GM12891 (cell line): ENCODE results near the gene RGS19.

Experiments
- DNase-seq: peaks from one replicate; pipeline ENCODE4 v3.0.0; 2011; ENCODE audit warnings: low spot score; ENCODE audit not compliant: insufficient read length
- FAIRE-seq: peaks from 2 replicates; lab custom pipeline; 2011; peaks lifted over from hg19 to GRCh38; lab: Jason Lieb, UNC
- PAX5 ChIP-seq: IDR thresholded peaks from 2 replicates; pipeline ENCODE4 v1.6.1; 2011; ENCODE audit warnings: low read length, moderate library complexity, mild to moderate bottlenecking; ENCODE audit not compliant: insufficient read depth, severe bottlenecking
- POLR2A ChIP-seq: IDR thresholded peaks from 2 replicates; pipeline ENCODE4 v1.6.1; 2011; ENCODE audit warnings: low read depth, low read length, control low read depth
- POLR2AphosphoS5 ChIP-seq: IDR thresholded peaks from 2 replicates; pipeline ENCODE4 v1.6.1; 2011; ENCODE audit warnings: low read depth, low read length, control low read depth
- POU2F2 ChIP-seq: IDR thresholded peaks from 2 replicates; pipeline ENCODE4 v1.6.1; 2011; ENCODE audit warnings: low read depth, mild to moderate bottlenecking, control low read depth, low read length, moderate library complexity
- SPI1 ChIP-seq: IDR thresholded peaks from 2 replicates; pipeline ENCODE4 v1.6.1; 2011; ENCODE audit warnings: low read depth, low read length, control low read depth
- TAF1 ChIP-seq: IDR thresholded peaks from 2 replicates; pipeline ENCODE4 v1.6.1; 2011; ENCODE audit warnings: low read depth, low read length, control low read depth

RGS19 gene

GRCh38 chr20:64041040-64041780, 38.1 kb downstream of the RGS19 start:
- no peak for TF ChIP-seq PAX5
- TF ChIP-seq POLR2A: peak; percentile 73
- peak; percentile 77 for TF ChIP-seq POLR2AphosphoS5
- peak; percentile 38; the same call in 1 of the 2 replicates for TF ChIP-seq POU2F2
- DNase-seq (no peak), FAIRE-seq (no peak)

DNA sequence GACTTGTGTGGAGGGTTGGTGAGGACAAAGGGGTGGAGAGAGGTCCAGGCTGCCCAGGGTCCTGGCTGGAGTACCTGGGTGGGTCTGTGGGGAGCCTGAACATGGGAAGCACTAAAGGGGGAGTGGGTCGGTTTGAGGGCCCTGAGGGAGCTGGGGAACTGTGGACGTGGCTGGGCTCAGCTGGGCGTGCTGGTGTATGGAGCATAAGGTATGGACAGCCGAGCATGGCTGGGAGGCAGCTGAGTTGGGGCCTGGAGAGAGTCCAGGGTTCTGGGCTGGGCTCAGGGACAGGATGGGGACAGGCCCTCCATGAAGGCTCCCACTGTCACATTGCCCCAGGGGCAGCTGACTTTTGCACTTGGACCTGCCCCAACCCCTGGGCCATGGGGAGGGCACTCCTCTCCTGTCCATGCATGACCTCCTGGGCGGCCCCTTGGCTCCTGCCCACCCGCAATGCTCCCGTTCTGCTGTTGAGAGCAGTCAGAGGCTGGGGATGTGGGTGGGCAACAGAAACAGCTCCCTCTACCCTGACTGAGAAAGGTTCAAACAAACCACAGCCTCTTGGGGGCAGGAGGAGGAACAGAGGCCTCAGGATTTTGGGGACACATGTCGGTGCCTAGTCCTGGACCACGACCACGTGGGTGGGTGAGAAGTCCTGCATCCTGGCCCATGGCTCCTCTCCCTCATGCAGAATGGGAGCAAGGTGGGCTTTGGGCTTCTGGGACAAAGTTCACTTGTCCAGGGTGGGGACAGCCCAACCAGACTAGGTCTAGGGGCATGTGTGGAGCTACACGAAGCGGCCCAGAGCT, 38.9 kb downstream of the RGS19 start:
- FAIRE-seq (no peak), DNase-seq (no peak)
- TF ChIP-seq POU2F2: 0 out of 2 replicates have a peak, but pooled peaks have one; percentile 10
- no peak for TF ChIP-seq PAX5
- 0 out of 2 replicates have a peak, but pooled peaks have one; percentile 53 for TF ChIP-seq POLR2AphosphoS5
- TF ChIP-seq TAF1: no peak
- no peak; the same call in 1 of the 2 replicates for TF ChIP-seq POLR2A
- no peak for TF ChIP-seq SPI1

DNA sequence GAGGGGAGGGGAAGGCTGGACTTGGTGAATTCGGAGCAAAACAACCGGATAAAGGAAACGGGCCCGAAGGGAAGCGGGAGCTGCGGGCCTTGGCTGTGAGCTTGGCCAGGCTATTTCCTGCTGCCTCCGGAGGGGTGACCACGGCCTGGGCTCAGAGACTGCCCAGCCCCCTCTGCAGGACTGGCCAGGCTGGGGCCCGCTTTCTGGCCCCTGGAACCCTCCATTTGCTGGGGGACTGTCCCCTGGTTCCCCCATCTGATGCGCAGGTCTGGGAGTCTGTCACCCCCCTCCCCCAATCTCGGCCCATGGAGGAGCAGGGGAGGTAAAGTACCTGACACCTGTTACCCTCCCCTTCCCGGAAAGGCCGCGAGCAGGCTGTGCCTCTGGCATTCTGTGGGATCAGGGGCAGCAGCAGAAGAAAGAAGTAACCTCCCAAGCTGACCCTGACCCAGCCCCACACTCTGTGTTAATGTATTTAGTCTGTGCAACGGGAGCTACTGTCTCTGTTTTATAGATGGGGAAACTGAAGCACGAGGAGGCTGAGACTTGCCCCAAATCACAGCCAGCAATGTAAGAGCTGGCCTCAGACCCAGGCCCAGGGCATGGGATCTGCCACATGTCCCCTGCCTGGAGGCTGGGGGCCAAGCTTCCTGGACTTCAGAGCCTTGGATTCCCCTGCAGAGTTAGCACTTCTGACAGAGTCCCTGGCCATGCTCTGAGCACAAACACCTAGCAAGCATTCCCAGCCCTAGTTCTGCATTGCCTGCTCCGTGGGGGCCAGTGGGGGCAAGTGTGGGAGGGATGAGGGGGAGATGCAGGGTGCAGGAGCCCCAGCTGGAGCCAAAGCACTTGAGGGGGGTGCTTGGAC, 39.8 kb downstream of the RGS19 start:
- no peak for FAIRE-seq
- TF ChIP-seq POLR2AphosphoS5 (no peak), TAF1 (no peak), POU2F2 (peak; percentile 34; the same call in 1 of the 2 replicates), POLR2A (peak; percentile 63; the same call in 1 of the 2 replicates)
- no peak for DNase-seq

- DNase-seq (peak; percentile 88), FAIRE-seq (peak; percentile 26)
- TF ChIP-seq POU2F2 (no peak), TAF1 (peak; percentile 17; the same call in 1 of the 2 replicates), POLR2A (no peak), SPI1 (no peak), POLR2AphosphoS5 (no peak), PAX5 (no peak)
Observed at GRCh38 chr20:64038565-64039292, 40.6 kb downstream of the RGS19 start.

DNA sequence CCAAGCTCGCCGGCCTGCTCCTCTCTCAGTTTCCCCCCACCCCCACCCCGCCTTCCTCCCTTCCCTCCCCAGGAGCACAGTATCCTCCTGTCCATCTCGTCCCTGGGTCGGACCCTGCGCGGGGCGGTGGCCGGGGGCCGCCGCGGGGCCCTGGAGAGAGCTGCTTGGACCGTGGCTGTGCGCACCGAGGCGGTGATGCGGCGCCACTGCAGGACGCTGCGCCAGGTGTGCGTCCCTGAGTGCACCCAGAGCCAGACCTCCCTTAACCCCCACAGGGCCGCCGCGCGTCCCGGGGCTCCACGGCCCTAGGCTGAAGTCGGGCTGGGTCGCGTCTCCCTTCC, 41.1 kb downstream of the RGS19 start:
- DNase-seq (no peak), FAIRE-seq (peak; percentile 47)
- TF ChIP-seq TAF1: no peak
- TF ChIP-seq PAX5: peak; percentile 44

- DNase-seq (no peak), FAIRE-seq (peak; percentile 51)
- TF ChIP-seq POLR2A: peak; percentile 80
- TF ChIP-seq POLR2AphosphoS5: peak; percentile 55; the same call in 1 of the 2 replicates
- no peak for TF ChIP-seq SPI1
- no peak; the same call in 1 of the 2 replicates for TF ChIP-seq POU2F2
- no peak for TF ChIP-seq PAX5
- TF ChIP-seq TAF1: 0 out of 2 replicates have a peak, but pooled peaks have one; percentile 44
Observed at GRCh38 chr20:64037498-64038213, 41.7 kb downstream of the RGS19 start.

GRCh38 chr20:64037199-64037497, 42.2 kb downstream of the RGS19 start:
- FAIRE-seq: no peak
- DNase-seq: no peak
- TF ChIP-seq POLR2A (0 out of 2 replicates have a peak, but pooled peaks have one; percentile 13), PAX5 (no peak), SPI1 (no peak), TAF1 (no peak), POU2F2 (no peak), POLR2AphosphoS5 (0 out of 2 replicates have a peak, but pooled peaks have one; percentile 18)
